ENCODE data around the gene TMEM259. TPM values are rescaled to one million over a fixed set of nuclear protein-coding genes. Genes with fewer than 3 reads are reported as not detected.
A peak's percentile ranks its signal among the peaks of the same experiment; 100 is the strongest.

The TMEM259 gene
- total and polyA plus RNA-seq, 2 of the 13 experiments (the other 11 are each of a cell fraction or from before 2014, with no cell fraction given), result 64.7 to 164 TPM

- TF ChIP-seq, protein P1, sequence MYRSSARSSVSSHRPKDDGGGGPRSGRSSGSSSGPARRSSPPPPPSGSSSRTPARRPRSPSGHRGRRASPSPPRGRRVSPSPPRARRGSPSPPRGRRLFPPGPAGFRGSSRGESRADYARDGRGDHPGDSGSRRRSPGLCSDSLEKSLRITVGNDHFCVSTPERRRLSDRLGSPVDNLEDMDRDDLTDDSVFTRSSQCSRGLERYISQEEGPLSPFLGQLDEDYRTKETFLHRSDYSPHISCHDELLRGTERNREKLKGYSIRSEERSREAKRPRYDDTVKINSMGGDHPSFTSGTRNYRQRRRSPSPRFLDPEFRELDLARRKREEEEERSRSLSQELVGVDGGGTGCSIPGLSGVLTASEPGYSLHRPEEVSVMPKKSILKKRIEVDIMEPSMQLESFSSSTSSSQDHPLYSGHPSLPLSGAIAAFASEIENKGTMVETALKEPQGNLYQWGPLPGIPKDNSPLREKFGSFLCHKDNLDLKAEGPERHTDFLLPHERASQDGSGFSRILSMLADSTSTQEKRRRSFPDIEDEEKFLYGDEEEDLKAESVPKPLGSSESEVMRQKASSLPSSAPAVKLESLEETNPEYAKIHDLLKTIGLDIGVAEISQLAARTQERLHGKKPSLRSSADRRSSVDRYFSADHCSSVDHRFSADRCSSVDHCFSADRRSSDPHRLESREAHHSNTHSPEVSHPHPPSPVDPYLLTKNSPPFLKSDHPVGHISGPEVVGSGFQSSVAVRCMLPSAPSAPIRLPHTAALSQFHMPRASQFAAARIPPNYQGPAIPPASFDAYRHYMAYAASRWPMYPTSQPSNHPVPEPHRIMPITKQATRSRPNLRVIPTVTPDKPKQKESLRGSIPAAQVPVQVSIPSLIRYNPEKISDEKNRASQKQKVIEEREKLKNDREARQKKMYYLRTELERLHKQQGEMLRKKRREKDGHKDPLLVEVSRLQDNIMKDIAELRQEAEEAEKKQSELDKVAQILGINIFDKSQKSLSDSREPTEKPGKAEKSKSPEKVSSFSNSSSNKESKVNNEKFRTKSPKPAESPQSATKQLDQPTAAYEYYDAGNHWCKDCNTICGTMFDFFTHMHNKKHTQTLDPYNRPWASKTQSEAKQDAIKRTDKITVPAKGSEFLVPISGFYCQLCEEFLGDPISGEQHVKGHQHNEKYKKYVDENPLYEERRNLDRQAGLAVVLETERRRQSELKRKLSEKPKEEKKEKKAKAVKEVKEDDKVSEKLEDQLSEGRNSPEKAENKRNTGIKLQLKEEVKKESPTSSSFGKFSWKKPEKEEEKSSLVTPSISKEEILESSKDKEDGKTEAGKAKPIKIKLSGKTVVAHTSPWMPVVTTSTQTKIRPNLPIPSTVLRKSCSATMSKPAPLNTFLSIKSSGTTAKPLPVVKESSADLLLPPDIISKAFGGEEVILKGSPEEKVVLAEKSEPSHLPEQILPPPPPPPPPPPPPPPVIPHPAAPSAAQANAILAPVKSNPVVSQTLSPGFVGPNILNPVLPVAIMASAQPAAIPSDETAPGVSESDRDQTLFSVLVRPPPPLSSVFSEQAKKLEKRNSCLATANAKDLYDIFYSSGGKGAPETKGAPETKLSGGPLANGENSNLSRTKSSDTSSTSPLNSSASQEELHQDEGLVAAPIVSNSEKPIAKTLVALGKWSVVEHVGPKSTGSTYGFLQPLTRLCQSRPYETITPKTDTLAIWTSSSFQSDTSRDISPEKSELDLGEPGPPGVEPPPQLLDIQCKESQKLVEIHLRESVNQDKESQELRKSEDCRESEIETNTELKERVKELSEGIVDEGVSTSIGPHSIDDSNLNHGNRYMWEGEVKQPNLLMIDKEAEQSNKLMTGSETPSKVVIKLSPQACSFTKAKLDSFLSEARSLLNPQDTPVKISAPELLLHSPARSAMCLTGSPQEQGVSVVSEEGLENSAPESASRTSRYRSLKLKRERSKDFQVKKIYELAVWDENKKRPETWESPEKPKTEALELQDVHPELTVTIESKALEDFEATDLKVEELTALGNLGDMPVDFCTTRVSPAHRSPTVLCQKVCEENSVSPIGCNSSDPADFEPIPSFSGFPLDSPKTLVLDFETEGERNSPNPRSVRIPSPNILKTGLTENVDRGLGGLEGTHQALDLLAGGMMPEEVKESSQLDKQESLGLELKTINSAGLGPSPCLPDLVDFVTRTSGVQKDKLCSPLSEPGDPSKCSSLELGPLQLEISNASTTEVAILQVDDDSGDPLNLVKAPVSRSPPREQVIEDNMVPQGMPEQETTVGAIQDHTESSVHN (CRISPR knock-in tag; IDR thresholded peaks at IDR 0.05), result no peak
- TF ChIP-seq WIZ (CRISPR knock-in tag; IDR thresholded peaks at IDR 0.05) (no peak), NBN (conservative IDR thresholded peaks at IDR 0.05) (no peak), MEF2D (CRISPR knock-in tag; IDR thresholded peaks at IDR 0.05) (peak; percentile 38; the same call in 1 of the 2 replicates), SMARCE1 (IDR thresholded peaks at IDR 0.05; ENCODE audit: borderline replicate concordance) (no peak), RBFOX2 (IDR thresholded peaks at IDR 0.05; ENCODE audit: low read depth, low read length) (peak; percentile 73; the same call in 1 of the 2 replicates), ZNF225 (CRISPR knock-in tag; IDR thresholded peaks at IDR 0.05) (no peak), MIER3 (CRISPR knock-in tag; IDR thresholded peaks at IDR 0.05; ENCODE audit: borderline replicate concordance) (0 out of 2 replicates have a peak, but pooled peaks have one; percentile 17), GABPA (IDR thresholded peaks at IDR 0.05; ENCODE audit: low read depth, low read length) (peak; percentile 76), GABPA (CRISPR knock-in tag; IDR thresholded peaks at IDR 0.05; ENCODE audit: low read depth) (peak; percentile 87), ZNF432 (CRISPR knock-in tag; IDR thresholded peaks at IDR 0.05; ENCODE audit: borderline replicate concordance) (no peak), ZNF230 (CRISPR knock-in tag; IDR thresholded peaks at IDR 0.05) (no peak), IRX3 (CRISPR knock-in tag; IDR thresholded peaks at IDR 0.05; ENCODE audit: borderline replicate concordance, low read depth) (no peak), RARA (CRISPR knock-in tag; IDR thresholded peaks at IDR 0.05) (0 out of 2 replicates have a peak, but pooled peaks have one; percentile 15), CEBPG (CRISPR knock-in tag; IDR thresholded peaks at IDR 0.05) (no peak)
- TF ChIP-seq, protein P2, sequence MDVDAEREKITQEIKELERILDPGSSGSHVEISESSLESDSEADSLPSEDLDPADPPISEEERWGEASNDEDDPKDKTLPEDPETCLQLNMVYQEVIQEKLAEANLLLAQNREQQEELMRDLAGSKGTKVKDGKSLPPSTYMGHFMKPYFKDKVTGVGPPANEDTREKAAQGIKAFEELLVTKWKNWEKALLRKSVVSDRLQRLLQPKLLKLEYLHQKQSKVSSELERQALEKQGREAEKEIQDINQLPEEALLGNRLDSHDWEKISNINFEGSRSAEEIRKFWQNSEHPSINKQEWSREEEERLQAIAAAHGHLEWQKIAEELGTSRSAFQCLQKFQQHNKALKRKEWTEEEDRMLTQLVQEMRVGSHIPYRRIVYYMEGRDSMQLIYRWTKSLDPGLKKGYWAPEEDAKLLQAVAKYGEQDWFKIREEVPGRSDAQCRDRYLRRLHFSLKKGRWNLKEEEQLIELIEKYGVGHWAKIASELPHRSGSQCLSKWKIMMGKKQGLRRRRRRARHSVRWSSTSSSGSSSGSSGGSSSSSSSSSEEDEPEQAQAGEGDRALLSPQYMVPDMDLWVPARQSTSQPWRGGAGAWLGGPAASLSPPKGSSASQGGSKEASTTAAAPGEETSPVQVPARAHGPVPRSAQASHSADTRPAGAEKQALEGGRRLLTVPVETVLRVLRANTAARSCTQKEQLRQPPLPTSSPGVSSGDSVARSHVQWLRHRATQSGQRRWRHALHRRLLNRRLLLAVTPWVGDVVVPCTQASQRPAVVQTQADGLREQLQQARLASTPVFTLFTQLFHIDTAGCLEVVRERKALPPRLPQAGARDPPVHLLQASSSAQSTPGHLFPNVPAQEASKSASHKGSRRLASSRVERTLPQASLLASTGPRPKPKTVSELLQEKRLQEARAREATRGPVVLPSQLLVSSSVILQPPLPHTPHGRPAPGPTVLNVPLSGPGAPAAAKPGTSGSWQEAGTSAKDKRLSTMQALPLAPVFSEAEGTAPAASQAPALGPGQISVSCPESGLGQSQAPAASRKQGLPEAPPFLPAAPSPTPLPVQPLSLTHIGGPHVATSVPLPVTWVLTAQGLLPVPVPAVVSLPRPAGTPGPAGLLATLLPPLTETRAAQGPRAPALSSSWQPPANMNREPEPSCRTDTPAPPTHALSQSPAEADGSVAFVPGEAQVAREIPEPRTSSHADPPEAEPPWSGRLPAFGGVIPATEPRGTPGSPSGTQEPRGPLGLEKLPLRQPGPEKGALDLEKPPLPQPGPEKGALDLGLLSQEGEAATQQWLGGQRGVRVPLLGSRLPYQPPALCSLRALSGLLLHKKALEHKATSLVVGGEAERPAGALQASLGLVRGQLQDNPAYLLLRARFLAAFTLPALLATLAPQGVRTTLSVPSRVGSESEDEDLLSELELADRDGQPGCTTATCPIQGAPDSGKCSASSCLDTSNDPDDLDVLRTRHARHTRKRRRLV (CRISPR knock-in tag; IDR thresholded peaks at IDR 0.05), result 0 out of 2 replicates have a peak, but pooled peaks have one; percentile 31
These were observed 7.4 kb upstream of the TMEM259 start (continued) for GRCh38 chr19:1028062-1028926.

Data from HepG2 (cell line).